ENCODE data around the gene DDR2. TPM values are rescaled to one million over a fixed set of nuclear protein-coding genes. Genes with fewer than 3 reads are reported as not detected.

The DDR2 gene
- total and polyA plus RNA-seq, 2 of the 4 experiments (the other 2 are of a cell fraction) = 66.1 to 245 TPM

- no peak for TF ChIP-seq ELK1 (IDR thresholded peaks at IDR 0.05; ENCODE audit: borderline replicate concordance, low read depth, low read length)
- TF ChIP-seq POLR2A (IDR thresholded peaks at IDR 0.05; ENCODE audit: low read depth, low read length) = no peak
These were observed 45.5 kb downstream of the DDR2 start (continued) for GRCh38 chr1:162677607-162678371.

GRCh38 chr1:162678439-162678838, 46.2 kb downstream of the DDR2 start:
- Histone ChIP-seq H4K5ac (ENCODE audit: low read depth, low read length) (no peak overlapping the region), H3K27ac (ENCODE audit: insufficient read depth, low read length) (peak overlapping the region; percentile 58; the same call in 1 of the 2 replicates), H3K9ac (ENCODE audit: low read depth, low read length) (no peak overlapping the region), H2BK20ac (ENCODE audit: low read depth, low read length) (peak overlapping the region; percentile 28; the same call in 1 of the 2 replicates), H3K18ac (ENCODE audit: low read depth, low read length) (no peak overlapping the region; the same call in 1 of the 2 replicates), H4K8ac (ENCODE audit: low read depth in 2 of 2, low read length in 2 of 2) (no peak overlapping the region), H2AFZ (replicated peaks; ENCODE audit: low read length, poor library complexity) (no peak overlapping the region), H3K14ac (replicated peaks; ENCODE audit: low read depth, low read length) (no peak overlapping the region; the same call in 1 of the 2 replicates), H2AK9ac (replicated peaks; ENCODE audit: low read depth, low read length, poor library complexity) (peak overlapping the region; percentile 77), H2BK120ac (ENCODE audit: low read depth, low read length) (peak overlapping the region; percentile 43), H3K4ac (ENCODE audit: low read depth, low read length) (peak overlapping the region; percentile 49; the same call in 1 of the 2 replicates), H3K79me1 (ENCODE audit: low read depth in 1 of 2, low read length in 2 of 2) (peaks cover 47 to 84% of the 10 kb centered on the region in 2 experiments), H2BK15ac (ENCODE audit: low read depth, low read length) (peak overlapping the region; percentile 3; the same call in 1 of the 3 replicates), H2AK5ac (ENCODE audit: low read depth, low read length) (peak overlapping the region; percentile 34; the same call in 1 of the 2 replicates), H3K9me1 (ENCODE audit: insufficient read depth, low read length) (peaks cover 19% of the 10 kb centered on the region), H2BK5ac (ENCODE audit: low read depth, low read length, poor library complexity, severe bottlenecking) (peak overlapping the region; percentile 51), H3K56ac (ENCODE audit: extremely low read depth, insufficient read depth, low read length) (no peak overlapping the region), H3K9me3 (ENCODE audit: control insufficient read depth, insufficient read depth, low read length) (peaks cover 2% of the 10 kb centered on the region; the same call in 1 of the 2 replicates), H3K36me3 (ENCODE audit: control insufficient read depth, insufficient read depth, low read length) (peaks cover 10% of the 10 kb centered on the region), H4K20me1 (ENCODE audit: insufficient read depth, low read length) (peaks cover 70% of the 10 kb centered on the region), H3K23ac (ENCODE audit: low read depth, low read length) (no peak overlapping the region), H3K4me2 (ENCODE audit: low read depth, low read length) (no peak overlapping the region), H3K4me1 (ENCODE audit: control insufficient read depth, insufficient read depth, low read length) (peaks cover 20% of the 10 kb centered on the region), H3K4me3 (ENCODE audit: insufficient read depth, low read depth, low read length) (no peak overlapping the region), H4K91ac (ENCODE audit: insufficient read depth, low read depth, low read length) (no peak overlapping the region), H3K27me3 (ENCODE audit: control insufficient read depth, insufficient read depth, low read length) (no peaks in the 10 kb centered on the region)
- ChIA-PET CTCF (interaction anchor here (0.6 to 1.1 kb wide), 3 partner anchors 15 to 94 kb away, joined by 3 to 4 read pairs (median 3); partner anchors contain the start of gene DDR2), POLR2A (ENCODE audit: unreplicated experiment) (no interaction called here)
- no CpG with 5 or more reads among the region's 4 CpGs for WGBS, 2 experiments (ENCODE audit: extremely low coverage in 2 of 2, insufficient read length in 1 of 2)
- in situ Hi-C loops (cut with MboI; ENCODE audit: low sequenced_read_pairs) = no loop called here
- intact Hi-C loops (cut with micrococcal nuclease) = loop anchor here (5.0 kb wide), 1 partner anchor 46 kb away; the partner anchor contains the start of gene DDR2
- BruUV-seq (replicated peaks) = no TSS peak
- ATAC-seq (ENCODE audit: low read depth) = peak; percentile 59
- dilution Hi-C loops (cut with HindIII; ENCODE audit: low sequenced_read_pairs, unreplicated experiment) = no loop called here
- DNase-seq = peak; percentile 89
- TF ChIP-seq FOS (IDR thresholded peaks at IDR 0.05; ENCODE audit: low read depth, low read length) (0 out of 2 replicates have a peak, but pooled peaks have one; percentile 3), CEBPB (IDR thresholded peaks at IDR 0.05; ENCODE audit: low read depth, low read length) (no peak)

Data from IMR-90 (cell line).